Stimulated activated CD4-positive, alpha-beta T cell treated with anti-CD3 and anti-CD28 coated beads, TNF-alpha, amount 100 ng/mL, for 48 hours (primary cell): ENCODE results near the gene STAT3.
A peak's percentile ranks its signal among the peaks of the same experiment; 100 is the strongest.
"Not testable (repeated sequence)": the region's sequence is repeated elsewhere in the genome, so short reads cannot be mapped to it uniquely, and the experiment has no call there.

Experiments used
- DNase-seq, 3 donors: peaks; one replicate each; pipeline ENCODE4 v3.0.0-alpha.2; 2020; ENCODE audit warnings: low read depth in 3 of 3

STAT3 gene

DNA sequence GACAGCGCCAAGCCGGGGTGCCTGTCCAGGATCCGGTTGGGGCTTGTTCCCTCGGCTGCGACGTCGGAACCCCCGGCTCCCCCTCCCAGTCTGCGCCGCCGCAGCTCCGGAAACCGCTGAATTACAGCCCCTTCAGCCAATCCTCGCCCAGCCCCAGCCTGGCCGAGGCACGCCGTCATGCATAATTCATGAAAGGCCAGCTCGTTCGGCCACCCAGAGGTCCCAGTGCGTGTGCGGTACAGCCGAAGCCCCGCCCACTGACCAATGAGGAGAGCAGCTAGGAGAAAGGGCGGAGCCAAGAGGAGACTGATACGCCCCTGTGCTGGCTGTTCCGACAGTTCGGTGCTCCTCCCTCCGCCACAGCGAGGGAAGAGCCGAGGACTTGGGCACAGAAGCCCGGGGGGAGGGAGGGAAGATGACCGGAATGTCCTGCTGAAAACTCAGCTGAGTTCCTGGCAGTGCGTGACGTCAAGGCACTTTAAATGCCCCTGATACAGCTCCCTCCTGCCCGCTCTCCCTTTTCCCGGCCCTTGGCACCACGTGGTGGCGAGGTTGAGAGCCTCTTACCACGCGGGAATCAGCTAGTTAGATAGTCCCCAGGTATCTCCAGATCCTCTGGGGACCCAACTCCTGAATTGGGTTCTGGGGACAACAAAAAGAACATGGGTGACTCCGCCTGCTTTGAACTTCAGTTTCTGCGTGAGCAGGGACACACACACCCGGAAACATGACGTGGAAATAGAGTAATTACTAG lies at the start of gene STAT3:
TSS of gene STAT3 (minus strand) at position 62 of the 754 bp plus-strand sequence. CDS start 39,926 bp downstream, outside the sequence.
- DNase-seq = peak; percentile 100

DNA sequence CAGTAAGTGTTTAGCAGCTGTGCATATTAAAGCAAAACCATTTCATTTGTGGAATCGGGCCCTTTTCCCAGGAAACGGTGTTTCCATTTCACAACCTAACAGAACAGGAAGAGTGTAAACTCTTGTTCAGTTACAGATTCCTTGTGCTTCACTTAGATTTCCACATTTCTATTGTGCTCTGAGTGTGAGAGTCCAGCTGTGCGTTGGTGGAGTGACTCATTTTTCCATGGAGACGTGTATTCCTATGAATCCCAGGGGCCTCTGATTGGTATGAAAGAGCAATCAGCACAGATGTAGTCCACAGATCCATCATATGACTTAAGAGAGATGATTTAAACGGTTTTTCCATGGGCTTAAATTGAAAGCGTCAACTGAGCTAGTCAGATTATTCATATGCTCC lies 48.1 kb upstream of the STAT3 start:
- no peak for DNase-seq

DNA sequence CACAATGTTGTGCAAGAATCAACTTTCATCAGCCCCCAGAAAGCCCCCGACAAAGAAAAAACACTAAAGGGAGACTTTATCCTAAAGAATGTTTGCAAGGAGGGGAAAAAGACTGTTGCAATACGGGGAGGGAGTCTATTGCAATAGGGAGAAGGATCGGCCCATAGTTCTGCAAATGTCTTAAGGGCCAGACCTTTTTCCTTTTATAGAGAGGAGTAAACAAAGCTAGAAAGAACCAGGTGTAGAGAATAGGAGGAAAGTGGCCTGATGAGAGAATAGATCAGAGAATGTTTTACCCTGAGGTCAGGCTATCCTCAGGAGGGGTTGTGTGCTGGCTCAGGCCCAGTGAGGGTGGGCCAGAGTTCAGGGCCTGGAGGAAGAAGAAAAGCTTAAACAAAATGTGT lies 43.5 kb upstream of the STAT3 start:
- DNase-seq = no peak

DNA sequence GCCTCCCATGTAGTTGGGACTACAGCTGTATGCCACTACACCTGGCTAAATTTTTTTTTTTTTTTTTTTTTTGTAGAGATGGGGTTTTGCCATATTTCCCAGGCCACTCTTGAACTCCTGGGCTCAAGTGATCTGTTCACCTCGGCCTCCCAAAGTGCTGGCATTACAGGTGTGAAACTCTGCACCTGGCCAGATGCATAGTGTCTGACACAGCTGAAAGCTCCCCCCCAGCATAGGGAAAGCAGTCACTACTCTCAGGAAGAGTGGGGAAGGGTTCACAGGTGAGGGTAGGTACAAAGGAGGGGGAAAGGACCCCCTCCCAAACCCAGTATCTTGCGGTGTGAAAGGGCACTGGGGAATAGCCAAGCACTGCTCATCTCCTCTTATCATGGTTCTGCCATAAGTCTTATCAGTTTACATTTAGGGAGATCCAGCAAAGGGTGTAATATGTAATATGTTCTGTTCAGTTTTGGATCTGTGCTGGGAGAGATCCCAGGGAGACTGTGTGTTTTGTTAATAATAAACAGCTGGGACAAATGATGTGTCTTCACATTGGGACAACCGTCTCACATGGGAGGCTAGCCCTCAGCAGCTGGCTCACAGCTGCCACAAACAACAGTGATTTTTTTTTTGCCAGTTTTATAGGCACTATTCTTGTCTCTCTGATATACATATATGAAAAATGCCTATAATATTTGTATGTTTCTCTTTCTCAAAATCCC lies 41.6 kb upstream of the STAT3 start:
- no peak for DNase-seq

DNA sequence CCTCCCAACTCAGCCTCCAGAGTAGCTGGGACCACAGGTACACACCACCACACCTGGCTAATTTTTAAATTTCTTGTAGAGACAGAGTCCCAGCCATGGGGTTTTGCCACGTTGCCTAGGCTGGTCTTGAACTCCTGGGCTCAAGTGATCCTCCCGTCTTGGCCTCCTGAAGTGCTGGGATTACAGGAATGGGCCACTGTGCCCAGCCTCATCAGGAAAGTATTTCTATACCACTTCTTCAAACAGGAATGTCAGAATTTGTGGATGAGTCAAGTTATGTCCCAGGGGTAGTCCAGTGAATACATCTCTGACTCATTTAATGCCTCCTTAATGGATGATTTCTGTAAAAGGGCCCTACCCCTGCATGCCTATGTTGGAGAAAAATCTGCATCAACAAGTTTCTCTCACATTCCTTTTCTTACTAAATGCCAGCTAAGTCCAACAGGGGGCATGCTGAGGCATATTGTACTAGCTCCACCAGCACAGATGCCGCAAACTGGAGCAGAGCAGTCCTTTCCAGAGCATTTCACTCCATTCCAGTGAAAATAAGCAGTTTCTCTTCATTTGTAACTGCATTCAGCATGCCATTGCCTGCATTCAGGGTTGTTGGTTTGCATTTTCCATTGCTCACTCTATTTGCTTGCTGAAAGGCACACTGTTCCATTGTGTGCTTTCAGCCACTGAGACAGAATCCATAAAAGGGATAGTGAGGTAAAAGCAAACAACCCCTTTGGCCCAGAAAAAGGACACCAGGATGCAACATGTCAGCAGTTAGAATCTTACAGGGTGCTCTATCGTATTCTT lies 40.1 kb upstream of the STAT3 start:
- peak in 1 of 3 donors; percentile 15 for DNase-seq

DNA sequence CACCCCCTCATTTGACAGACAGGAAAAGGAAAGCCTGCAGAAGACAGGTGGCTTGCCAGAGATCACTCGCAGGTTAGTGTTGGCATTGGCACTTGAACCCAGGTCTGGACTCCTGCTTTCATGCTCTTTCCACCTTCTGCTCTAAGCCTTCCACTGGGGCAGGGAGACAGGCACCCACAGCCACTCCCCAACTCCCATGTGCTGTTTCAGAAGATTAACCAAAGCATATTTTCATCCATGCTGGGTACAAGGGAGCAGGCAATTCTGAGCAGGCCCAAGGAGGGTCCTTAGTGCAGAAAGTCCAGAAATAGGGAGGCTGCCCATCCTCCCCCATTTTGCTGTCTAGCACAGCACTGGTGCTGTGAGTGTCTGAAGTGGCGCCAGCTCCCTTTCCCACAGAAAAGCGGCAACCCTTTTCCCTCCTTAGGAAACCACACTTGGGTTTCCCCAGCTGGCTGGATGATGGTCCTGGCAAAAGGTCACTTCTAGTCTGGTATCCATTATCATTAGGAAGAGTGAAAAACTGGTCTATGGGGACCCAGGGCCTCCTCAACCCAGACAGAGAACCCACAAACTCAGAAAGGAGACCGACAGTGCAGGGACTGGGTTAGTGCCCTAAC lies 36.9 kb upstream of the STAT3 start:
- no peak for DNase-seq

DNA sequence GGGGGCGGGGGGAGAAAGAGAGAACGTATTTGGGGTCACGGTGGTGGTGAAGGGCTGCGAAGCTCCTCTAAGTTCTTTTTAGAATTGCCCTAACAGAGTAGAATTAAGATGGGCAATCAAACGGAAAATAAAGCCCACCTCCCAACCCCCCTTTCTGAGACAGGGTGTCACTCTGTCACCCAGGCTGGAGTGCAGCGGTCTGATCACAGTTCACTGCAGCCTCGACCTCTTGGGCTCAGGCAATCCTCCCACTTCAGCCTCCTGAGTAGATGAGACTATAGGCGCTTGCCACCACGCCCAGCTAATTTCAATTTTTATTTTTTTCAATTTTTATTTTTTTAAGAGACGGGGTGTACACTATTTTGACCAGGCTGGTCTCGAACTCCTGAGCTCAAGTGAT lies 35.5 kb upstream of the STAT3 start:
- no peak for DNase-seq

DNA sequence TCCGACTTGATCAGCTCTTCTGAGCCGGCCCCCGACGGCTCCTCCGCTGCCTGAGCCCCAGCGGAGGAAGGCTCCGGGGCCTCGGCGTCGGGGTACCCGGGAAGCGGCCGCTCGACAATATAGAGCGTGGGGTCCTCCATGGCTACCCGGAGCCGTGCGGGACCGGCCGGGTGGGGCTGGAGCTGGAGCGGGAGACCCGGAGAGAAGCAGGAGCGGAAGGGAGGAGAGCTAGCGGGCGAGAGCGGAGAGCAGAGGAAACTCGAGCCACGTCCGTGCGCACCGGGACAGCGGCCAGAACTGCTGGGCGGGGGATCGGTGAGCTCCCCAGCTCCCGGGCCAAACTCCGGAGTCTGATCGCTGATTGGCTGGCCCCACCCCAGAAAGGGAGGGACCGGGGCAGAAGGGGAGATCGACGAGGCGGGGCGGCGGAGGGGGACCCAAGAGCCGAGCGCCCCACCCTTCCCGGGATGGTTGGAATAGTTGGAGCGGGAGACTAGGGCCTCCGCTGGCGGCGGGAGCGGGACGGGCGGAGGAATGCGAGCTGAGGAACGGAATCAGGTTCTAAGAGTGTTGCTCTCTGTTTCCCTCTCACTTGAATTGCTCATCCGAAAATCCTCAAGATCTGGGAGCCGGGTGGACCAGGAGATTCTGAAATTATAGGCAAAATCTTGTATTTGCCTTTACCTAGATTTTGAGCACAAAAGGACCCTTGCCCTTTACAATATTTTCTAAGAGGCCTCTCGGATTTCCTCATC lies 34.9 kb upstream of the STAT3 start, which contains the start of gene CAVIN1:
TSS of gene CAVIN1 (minus strand) at position 299 of the 755 bp plus-strand sequence. CDS start at position 140, 159 bp downstream.
- DNase-seq = peak in 1 of 3 donors; percentile 27

DNA sequence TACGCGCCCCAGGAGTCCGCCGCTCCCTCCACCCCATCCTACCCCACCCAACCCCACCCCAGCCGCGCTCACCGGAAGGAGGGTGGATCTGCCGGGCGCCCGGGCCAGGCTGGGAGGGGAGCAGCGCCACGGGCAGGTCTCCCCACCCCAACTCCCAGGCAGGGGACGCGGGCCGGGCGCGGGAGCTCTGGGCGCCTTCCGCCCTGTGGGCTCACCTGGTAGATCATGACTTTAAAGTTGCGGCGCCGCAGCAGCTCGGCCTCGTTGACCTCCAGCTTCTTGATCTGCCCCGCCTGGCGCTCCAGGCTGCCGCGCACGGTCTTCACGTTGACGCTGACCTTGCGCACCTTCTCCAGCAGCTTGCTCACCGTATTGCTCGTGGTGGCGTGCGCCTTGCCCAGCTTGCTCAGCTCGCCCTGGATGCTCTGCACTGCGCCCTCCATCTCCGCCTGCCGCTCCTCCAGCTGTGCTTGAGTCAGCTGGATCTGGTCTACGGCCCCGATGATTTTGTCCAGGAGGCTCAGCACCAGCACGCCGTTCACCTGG lies 34.2 kb upstream of the STAT3 start:
- DNase-seq = peak in 1 of 3 donors; percentile 26

DNA sequence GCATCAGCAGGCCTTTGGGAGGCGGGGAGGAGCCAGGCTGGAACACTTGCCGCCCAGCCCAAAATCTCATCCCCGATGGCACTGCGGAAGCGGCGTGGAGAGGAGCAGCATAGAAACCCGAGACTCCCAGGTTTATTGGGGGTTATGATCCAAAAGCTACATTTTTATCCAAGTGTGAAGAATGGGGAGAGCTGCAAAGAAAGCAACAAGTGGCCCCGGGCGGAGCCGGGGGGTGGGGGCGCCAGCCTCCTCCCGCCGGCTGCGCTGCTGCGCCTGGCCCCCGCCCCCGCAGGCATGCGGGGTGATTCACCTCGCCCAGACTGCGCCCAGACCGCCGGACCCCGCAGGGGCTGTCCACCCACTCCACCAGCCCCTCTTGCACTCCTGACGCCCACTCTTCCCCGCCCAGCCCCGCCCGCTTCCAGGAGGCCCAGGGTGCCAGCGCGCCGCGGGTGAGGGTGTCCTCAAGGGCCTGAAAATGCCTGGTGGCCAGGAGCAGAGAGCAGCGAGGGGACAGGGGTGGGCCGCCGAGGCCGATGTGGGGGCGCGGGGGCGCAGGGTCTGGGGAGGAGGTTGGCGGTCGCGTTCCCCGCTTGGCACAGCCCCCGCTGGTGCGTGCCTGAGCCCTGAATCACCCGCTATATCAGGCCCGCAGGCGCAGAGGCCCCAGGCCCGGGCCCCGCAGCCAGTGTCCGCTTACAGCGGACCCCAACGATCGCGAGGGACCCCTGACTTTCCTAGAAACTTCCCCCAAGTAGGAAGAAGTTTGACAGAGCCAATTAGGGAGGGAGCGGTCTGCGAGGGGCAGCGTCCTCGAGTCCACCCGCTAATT lies 33.5 kb upstream of the STAT3 start:
- no peak for DNase-seq

DNA sequence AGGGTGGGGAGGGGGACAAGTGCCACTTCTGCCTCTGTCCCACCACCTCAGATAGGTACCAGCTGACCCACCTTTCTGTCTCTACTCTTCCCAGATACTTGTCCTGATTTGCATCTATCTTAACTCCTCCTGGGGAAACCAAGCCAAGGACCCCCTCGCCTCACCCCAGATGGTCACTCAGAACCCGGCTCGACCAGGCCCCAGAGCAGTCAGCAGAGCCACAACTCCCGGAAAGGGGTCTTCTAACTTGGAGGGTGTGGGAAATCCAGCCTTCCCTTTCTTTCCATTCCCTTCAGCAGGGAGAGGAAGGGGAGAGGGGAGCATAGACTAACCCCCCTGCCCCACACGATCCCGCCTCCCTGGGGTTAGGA lies 32.9 kb upstream of the STAT3 start:
- DNase-seq = no peak

DNA sequence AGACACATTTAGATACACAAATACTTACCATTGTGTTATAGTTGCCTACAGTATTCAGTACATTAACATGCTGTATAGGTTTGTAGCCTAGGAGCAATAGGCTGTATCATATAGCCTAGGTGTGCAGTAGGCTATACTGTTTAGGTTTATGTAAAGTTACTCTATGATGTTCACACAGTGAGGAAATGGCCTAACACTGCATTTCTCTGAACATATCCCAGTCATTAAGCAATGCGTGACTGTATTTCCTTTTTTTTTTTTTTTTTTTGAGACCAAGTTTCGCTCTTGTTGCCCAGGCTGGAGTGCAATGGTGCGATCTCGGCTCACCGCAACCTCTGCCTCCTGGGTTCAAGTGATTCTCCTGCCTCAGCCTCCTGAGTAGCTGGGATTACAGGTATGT lies 29.7 kb upstream of the STAT3 start:
- DNase-seq = not testable (repeated sequence)

DNA sequence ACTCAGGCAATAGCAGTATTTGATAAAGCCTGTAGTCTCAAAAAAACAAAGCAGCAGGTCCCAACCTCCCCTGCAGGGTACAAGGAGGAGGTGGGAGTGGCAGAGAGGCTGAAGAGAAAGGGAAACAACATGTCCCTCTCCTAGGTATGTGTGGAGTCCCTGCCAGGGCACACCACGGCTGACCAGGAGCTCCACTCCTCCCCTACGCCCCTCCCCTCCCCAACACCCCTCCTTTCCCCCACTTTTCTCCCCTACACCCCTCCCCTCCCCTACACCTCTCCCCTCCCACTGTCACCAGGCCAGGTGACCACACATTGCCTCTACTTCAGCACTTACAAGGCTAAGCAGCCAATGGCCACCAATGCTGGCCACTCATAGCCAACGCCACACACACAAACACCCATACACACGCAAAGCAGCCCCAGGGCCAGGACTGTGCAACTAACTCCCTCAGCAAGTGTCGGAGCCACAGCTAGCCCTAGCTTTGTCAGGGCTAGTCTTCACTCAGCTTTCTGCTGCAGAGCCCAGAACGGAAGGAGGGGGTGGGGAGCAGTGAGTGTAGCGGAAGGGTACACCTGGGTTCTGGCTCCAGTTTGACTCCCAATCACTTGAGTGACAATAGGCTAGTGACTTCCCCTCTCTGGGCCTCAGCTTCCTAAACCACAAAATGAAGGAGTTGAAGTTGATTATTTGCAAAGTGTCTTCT lies 26.6 kb upstream of the STAT3 start:
- peak; percentile 26 to 73 (median 41) for DNase-seq

DNA sequence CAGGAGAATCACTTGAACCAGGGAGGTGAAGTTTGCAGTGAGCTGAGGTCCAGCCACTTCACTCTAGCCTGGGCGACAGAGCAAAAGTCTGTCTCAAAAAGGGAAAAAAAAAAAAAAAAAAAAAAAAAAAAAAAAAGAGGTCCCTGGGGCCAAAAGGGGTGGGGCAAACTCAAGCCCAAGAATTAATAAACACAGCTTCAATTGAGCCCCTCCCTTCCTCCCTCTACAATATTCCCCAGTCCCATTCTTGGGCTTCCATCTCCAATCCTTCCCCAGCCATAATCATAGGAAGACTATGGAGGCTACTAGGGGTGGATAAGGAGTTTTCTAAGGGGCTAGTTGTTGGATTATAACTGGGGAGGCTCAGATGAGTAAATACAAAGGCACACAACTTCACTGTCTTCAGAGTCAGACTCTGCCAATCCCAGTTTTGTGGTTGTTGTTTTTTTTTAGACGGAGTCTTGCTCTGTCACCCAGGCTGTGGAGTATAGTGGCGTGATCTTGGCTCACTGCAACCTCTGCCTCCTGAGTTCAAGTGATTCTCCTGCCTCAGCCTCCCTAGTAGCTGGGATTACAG lies 25.3 kb upstream of the STAT3 start:
- DNase-seq = no peak

DNA sequence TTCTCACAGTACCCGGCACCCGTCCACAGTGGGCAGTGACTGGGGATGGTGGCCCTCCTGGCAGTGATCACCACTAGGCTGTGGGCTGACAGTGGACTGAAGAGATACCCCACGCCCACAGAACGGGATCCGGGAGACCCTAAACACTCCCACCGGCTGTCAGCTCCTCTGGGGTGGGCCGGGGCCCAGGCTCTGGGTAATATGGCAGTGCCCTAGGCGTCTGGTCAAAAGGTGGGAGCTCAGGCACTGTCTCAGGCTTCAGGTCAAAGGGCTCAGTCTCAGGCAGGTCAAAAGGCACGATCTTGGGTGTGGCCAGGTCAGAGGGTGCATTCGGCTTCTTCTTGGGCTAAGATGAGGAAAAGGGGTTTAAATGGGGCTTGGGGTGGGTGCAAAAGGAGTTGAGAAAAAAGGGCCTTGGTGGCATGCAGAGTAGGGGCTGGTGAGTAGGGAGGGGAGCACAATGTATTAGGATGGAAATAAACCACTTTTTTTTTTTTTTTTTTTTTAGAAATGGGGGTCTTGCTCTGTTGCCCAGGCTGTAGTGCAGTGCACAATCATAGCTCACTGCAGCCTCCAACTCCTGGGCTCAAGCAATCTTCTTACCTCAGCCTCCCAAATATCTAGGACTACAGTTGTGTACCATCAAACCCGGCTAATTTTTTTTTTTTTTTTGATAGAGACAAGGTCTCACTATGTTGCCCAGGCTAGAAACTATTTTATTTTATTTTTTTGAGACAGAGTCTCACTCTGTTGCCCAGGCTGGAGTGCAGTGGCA lies 23.9 kb upstream of the STAT3 start:
- DNase-seq = no peak

DNA sequence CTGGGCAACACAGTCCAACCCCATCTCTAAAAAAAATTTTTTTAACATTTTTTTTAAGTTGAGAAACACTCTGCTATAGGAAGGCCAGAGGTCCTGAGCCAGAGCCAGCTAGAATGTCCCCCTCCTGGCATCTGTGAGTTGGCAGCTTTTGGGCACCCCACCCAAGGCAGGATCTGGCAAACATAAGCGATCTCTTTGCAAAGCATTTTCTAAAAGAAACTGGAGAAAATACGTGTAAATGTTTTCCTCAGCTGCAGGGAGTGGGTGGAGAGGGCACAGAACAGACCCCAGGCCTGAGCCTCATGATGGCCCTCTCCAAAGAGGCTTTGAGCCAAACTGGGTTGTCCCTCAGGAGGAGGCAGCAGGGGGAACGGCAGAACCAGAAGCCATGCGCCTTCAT lies 23.1 kb upstream of the STAT3 start:
- no peak for DNase-seq

DNA sequence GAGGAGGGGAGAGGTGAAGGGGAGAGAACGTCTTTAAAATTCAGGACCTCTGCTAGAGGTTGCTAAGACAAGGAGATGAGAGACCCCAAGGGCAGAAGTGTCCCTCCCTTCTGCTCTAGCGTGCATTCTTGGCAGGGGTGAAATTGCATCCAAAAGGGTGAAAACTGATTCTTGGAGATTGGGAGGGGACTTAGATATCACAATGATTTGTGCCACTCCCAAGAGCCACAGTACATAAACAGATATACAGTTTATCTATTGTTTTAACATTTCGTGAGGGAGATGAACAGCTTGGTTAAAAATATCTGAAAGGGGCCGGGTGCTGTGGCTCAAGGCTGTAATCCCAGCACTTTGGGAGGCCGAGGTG lies 22.1 kb upstream of the STAT3 start:
- DNase-seq = no peak
